ENCODE measurements around the gene ME3. TPM values are rescaled to one million over a fixed set of nuclear protein-coding genes. Genes with fewer than 3 reads are reported as not detected.

ME3 gene
- total RNA-seq, 2 donors from 2014 or later, result 13.8 to 20.3 TPM

- no peak overlapping the region for H3K9ac ChIP-seq (ENCODE audit: low read depth in 2 of 2, low read length in 2 of 2)
- no peaks in the 10 kb centered on the region for H3K4me1 ChIP-seq
- H3K36me3 ChIP-seq, result no peaks in the 10 kb centered on the region
- DNase-seq, result no peak
- H3K4me3 ChIP-seq, result no peak overlapping the region
- no peak overlapping the region for H3K27ac ChIP-seq
- intact Hi-C loops (cut with DNase I), result no loop called here
- no peaks in the 10 kb centered on the region for H3K27me3 ChIP-seq
- H3K9me3 ChIP-seq, result no peaks in the 10 kb centered on the region
- no peak for TF ChIP-seq CTCF (IDR thresholded peaks at IDR 0.05)
Observed at GRCh38 chr11:86518211-86518610, 154.2 kb downstream of the ME3 start.

- H3K9me3 ChIP-seq, result no peaks in the 10 kb centered on the region
- TF ChIP-seq CTCF (IDR thresholded peaks at IDR 0.05), result no peak
- H3K4me3 ChIP-seq, result no peak overlapping the region
- H3K27ac ChIP-seq, result no peak overlapping the region
- no peaks in the 10 kb centered on the region for H3K36me3 ChIP-seq
- no peak for DNase-seq
- peaks cover 4% of the 10 kb centered on the region for H3K4me1 ChIP-seq
- no peak overlapping the region for H3K9ac ChIP-seq (ENCODE audit: low read depth in 2 of 2, low read length in 2 of 2)
- intact Hi-C loops (cut with DNase I), result no loop called here
- no peaks in the 10 kb centered on the region for H3K27me3 ChIP-seq
Observed at GRCh38 chr11:86517557-86517956, 154.9 kb downstream of the ME3 start.

GRCh38 chr11:86515297-86516094 is 156.9 kb downstream of the ME3 start:
- peaks cover 5% of the 10 kb centered on the region for H3K4me1 ChIP-seq
- H3K4me3 ChIP-seq, result no peak overlapping the region
- no peaks in the 10 kb centered on the region for H3K27me3 ChIP-seq
- H3K27ac ChIP-seq, result no peak overlapping the region
- DNase-seq, result no peak
- no peak for TF ChIP-seq CTCF (IDR thresholded peaks at IDR 0.05)
- no peaks in the 10 kb centered on the region for H3K36me3 ChIP-seq
- no peak overlapping the region for H3K9ac ChIP-seq (ENCODE audit: low read depth in 2 of 2, low read length in 2 of 2)
- intact Hi-C loops (cut with DNase I), result no loop called here
- no peaks in the 10 kb centered on the region for H3K9me3 ChIP-seq

GRCh38 chr11:86514453-86514852 is 158.0 kb downstream of the ME3 start:
- no peak for DNase-seq
- Histone ChIP-seq H3K4me1 (peaks cover 7% of the 10 kb centered on the region), H3K9ac (ENCODE audit: low read depth in 2 of 2, low read length in 2 of 2) (no peak overlapping the region), H3K27ac (no peak overlapping the region), H3K36me3 (no peaks in the 10 kb centered on the region), H3K27me3 (no peaks in the 10 kb centered on the region), H3K4me3 (no peak overlapping the region), H3K9me3 (no peaks in the 10 kb centered on the region)
- TF ChIP-seq CTCF (IDR thresholded peaks at IDR 0.05), result no peak
- intact Hi-C loops (cut with DNase I), result no loop called here

GRCh38 chr11:86513746-86514373 is 158.6 kb downstream of the ME3 start:
- H3K36me3 ChIP-seq, result no peaks in the 10 kb centered on the region
- H3K9me3 ChIP-seq, result no peaks in the 10 kb centered on the region
- peaks cover 7% of the 10 kb centered on the region for H3K4me1 ChIP-seq
- H3K4me3 ChIP-seq, result no peak overlapping the region
- DNase-seq, result no peak
- no peak overlapping the region for H3K27ac ChIP-seq
- intact Hi-C loops (cut with DNase I), result no loop called here
- H3K9ac ChIP-seq (ENCODE audit: low read depth in 2 of 2, low read length in 2 of 2), result no peak overlapping the region
- H3K27me3 ChIP-seq, result no peaks in the 10 kb centered on the region
- TF ChIP-seq CTCF (IDR thresholded peaks at IDR 0.05), result no peak

All from colonic mucosa (tissue), 4 donors.